Smooth muscle cell of the pulmonary artery (primary cell): Measurements from ENCODE around the gene FBXO9. TPM values are rescaled to one million over a fixed set of nuclear protein-coding genes. Genes with fewer than 3 reads are reported as not detected.

Experiments
- total RNA-seq: library from RNA; depleted of rRNA; stranded (reverse); fragments of >200 nt; gene quantifications from 2 replicates; pipeline ENCODE4 v1.2.3, GENCODE V29; 2014

The FBXO9 gene
- total RNA-seq = 39.9 and 43.9 TPM in 2 replicates

DNA sequence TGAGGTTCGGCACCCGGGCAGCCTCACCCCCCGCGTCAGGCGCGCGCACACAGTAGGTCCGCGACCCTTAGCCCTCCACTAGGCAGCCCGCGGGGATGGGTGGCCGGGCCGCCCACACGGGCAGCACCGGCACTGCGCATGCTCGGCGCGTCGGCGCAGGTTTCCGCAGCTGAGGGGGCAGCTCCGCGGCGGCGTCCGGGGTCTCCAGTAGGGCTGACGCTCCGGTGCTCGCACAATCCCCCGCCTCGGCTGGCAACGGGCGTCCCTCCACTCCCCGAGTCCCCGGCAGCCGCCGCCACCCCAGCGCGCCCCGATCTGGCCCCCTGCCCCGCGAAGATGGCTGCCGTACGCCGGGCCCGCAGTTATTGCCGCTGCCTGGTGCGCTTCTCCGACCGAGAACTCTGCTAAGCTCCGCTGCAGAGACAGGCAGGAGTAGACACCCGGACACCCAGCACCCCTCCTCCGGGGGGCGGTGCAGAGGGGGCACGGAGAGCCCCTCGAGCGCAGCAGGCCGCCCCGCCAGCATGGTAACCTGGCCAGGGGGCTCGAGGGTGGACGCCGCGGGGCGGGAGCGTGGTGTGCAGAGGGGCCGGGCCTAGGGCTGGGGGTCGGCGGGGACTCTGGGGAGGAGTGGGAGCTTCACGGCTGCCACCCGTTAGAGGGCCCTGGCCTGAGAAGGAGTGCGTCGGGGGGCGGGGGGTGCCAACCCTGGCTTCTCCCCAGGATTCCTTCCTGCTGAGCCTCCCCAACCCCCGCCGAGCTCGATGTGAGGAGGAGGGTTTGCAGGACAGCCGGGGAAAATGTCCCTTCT lies at the start of gene FBXO9:
TSS of gene FBXO9 (plus strand) at position 139 of the 811 bp plus-strand sequence. CDS start at position 525, 386 bp downstream.

DNA sequence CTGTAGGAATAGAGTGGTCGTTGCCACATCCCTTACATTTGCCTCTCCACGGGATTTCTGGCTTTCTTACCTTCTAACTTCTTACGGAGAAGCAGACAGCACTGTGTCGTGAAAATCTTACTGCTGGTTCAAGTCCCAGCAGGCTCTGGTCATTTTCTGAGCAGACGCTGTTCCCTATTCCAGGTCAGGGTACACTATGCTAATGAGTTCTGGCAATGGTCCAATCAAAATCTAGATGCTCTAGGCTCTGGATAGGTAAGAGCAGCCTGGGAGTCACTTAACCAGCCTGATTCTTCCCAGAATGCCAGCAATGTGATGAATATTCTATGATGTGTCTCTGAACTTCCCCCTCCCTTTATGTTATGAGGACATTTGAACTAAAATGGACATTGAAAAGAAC lies 83.5 kb downstream of the FBXO9 start, which contains the start of gene GCM1:
TSS of gene GCM1 (minus strand) at position 158 of the 400 bp plus-strand sequence. CDS start 3,209 bp downstream, outside the sequence.

Other genes with a start within 250 kb of the FBXO9 start
- not detected in 2 replicates for gene GSTA5, start 224.6 kb upstream of the FBXO9 start, total RNA-seq
- not detected in 2 replicates for gene GSTA3, start 155.7 kb upstream of the FBXO9 start, total RNA-seq
- 21.1 and 37.1 TPM in 2 replicates for gene GSTA4, start 70.1 kb upstream of the FBXO9 start, total RNA-seq
- 6.3 and 12.0 TPM in 2 replicates for gene CILK1, start 3.6 kb upstream of the FBXO9 start, total RNA-seq
- not detected in 2 replicates for gene GCM1, start 83.4 kb downstream of the FBXO9 start, total RNA-seq